ENCODE results near the gene SPATC1L.
"Not testable (repeated sequence)": the region's sequence is repeated elsewhere in the genome, so short reads cannot be mapped to it uniquely, and the experiment has no call there.

SPATC1L gene

GRCh38 chr21:46187261-46187660 lies 3.0 kb upstream of the SPATC1L start:
- Histone ChIP-seq H3K79me2 (ENCODE audit: insufficient read depth, low read length) (no peaks in the 10 kb centered on the region), H2AFZ (ENCODE audit: low read length) (no peak overlapping the region), H3K4me2 (ENCODE audit: low read length) (no peak overlapping the region), H3K4me1 (ENCODE audit: insufficient read depth, low read length, severe bottlenecking) (peaks cover 38% of the 10 kb centered on the region), H3K4me3 (ENCODE audit: low read depth, low read length, poor library complexity, severe bottlenecking) (no peak overlapping the region), H3K9me3 (ENCODE audit: low read length) (no peaks in the 10 kb centered on the region), H3K27ac (ENCODE audit: low read depth, low read length, poor library complexity, severe bottlenecking) (peak overlapping the region; percentile 40), H3K9me2 (ENCODE audit: low read depth, low read length) (no peaks in the 10 kb centered on the region), H3F3A (ENCODE audit: insufficient read depth, low read length) (no peaks in the 10 kb centered on the region; the same call in 1 of the 2 replicates), H3K36me3 (ENCODE audit: insufficient read depth, low read length) (peaks cover 25% of the 10 kb centered on the region; the same call in 1 of the 2 replicates), H3K9ac (ENCODE audit: low read length) (no peak overlapping the region), H4K20me1 (ENCODE audit: insufficient read depth, low read length) (no peaks in the 10 kb centered on the region), H3K27me3 (ENCODE audit: insufficient read depth, low read length) (no peaks in the 10 kb centered on the region)
- no peak for TF ChIP-seq CTCF (IDR thresholded peaks at IDR 0.05; ENCODE audit: low read length)
- no peak for TF ChIP-seq EZH2 (IDR thresholded peaks at IDR 0.05; ENCODE audit: borderline replicate concordance, low read length)

GRCh38 chr21:46185716-46186115 lies 1.5 kb upstream of the SPATC1L start:
- Histone ChIP-seq H3K4me3 (ENCODE audit: low read depth, low read length, poor library complexity, severe bottlenecking) (peak overlapping the region; percentile 85), H3K4me1 (ENCODE audit: insufficient read depth, low read length, severe bottlenecking) (peaks cover 38% of the 10 kb centered on the region), H3K9ac (ENCODE audit: low read length) (peak overlapping the region; percentile 55), H3F3A (ENCODE audit: insufficient read depth, low read length) (no peaks in the 10 kb centered on the region; the same call in 1 of the 2 replicates), H3K27ac (ENCODE audit: low read depth, low read length, poor library complexity, severe bottlenecking) (peak overlapping the region; percentile 60), H4K20me1 (ENCODE audit: insufficient read depth, low read length) (no peaks in the 10 kb centered on the region), H3K36me3 (ENCODE audit: insufficient read depth, low read length) (peaks cover 18% of the 10 kb centered on the region; the same call in 1 of the 2 replicates), H2AFZ (ENCODE audit: low read length) (peak overlapping the region; percentile 99), H3K4me2 (ENCODE audit: low read length) (peak overlapping the region; percentile 69), H3K27me3 (ENCODE audit: insufficient read depth, low read length) (no peaks in the 10 kb centered on the region), H3K79me2 (ENCODE audit: insufficient read depth, low read length) (no peaks in the 10 kb centered on the region), H3K9me3 (ENCODE audit: low read length) (no peaks in the 10 kb centered on the region), H3K9me2 (ENCODE audit: low read depth, low read length) (no peaks in the 10 kb centered on the region)
- TF ChIP-seq CTCF (IDR thresholded peaks at IDR 0.05; ENCODE audit: low read length) (no peak), EZH2 (IDR thresholded peaks at IDR 0.05; ENCODE audit: borderline replicate concordance, low read length) (no peak)

GRCh38 chr21:46184625-46185555 lies 631 bp upstream of the SPATC1L start:
- Histone ChIP-seq H3K4me1 (ENCODE audit: insufficient read depth, low read length, severe bottlenecking) (peaks cover 38% of the 10 kb centered on the region), H3K79me2 (ENCODE audit: insufficient read depth, low read length) (no peaks in the 10 kb centered on the region), H3K9me3 (ENCODE audit: low read length) (no peaks in the 10 kb centered on the region), H3K9ac (ENCODE audit: low read length) (peak overlapping the region; percentile 55), H2AFZ (ENCODE audit: low read length) (peak overlapping the region; percentile 99), H3K27me3 (ENCODE audit: insufficient read depth, low read length) (no peaks in the 10 kb centered on the region), H3K4me2 (ENCODE audit: low read length) (peak overlapping the region; percentile 69), H3K36me3 (ENCODE audit: insufficient read depth, low read length) (peaks cover 18% of the 10 kb centered on the region; the same call in 1 of the 2 replicates), H4K20me1 (ENCODE audit: insufficient read depth, low read length) (no peaks in the 10 kb centered on the region), H3K4me3 (ENCODE audit: low read depth, low read length, poor library complexity, severe bottlenecking) (peak overlapping the region; percentile 85), H3F3A (ENCODE audit: insufficient read depth, low read length) (no peaks in the 10 kb centered on the region; the same call in 1 of the 2 replicates), H3K9me2 (ENCODE audit: low read depth, low read length) (no peaks in the 10 kb centered on the region), H3K27ac (ENCODE audit: low read depth, low read length, poor library complexity, severe bottlenecking) (peak overlapping the region; percentile 60)
- TF ChIP-seq CTCF (IDR thresholded peaks at IDR 0.05; ENCODE audit: low read length) = no peak
- no peak for TF ChIP-seq EZH2 (IDR thresholded peaks at IDR 0.05; ENCODE audit: borderline replicate concordance, low read length)

- H3K27ac ChIP-seq (ENCODE audit: low read depth, low read length, poor library complexity, severe bottlenecking) = peak overlapping the region; percentile 70
- H3K36me3 ChIP-seq (ENCODE audit: insufficient read depth, low read length); H4K20me1 ChIP-seq (ENCODE audit: insufficient read depth, low read length); H3K27me3 ChIP-seq (ENCODE audit: insufficient read depth, low read length); H3K9me2 ChIP-seq (ENCODE audit: low read depth, low read length); H3K9me3 ChIP-seq (ENCODE audit: low read length); H2AFZ ChIP-seq (ENCODE audit: low read length); H3F3A ChIP-seq (ENCODE audit: insufficient read depth, low read length); H3K79me2 ChIP-seq (ENCODE audit: insufficient read depth, low read length): not testable (repeated sequence)
- peak overlapping the region; percentile 78 for H3K4me2 ChIP-seq (ENCODE audit: low read length)
- H3K4me3 ChIP-seq (ENCODE audit: low read depth, low read length, poor library complexity, severe bottlenecking) = peak overlapping the region; percentile 85
- H3K4me1 ChIP-seq (ENCODE audit: insufficient read depth, low read length, severe bottlenecking) = peaks cover 38% of the 10 kb centered on the region
- peak overlapping the region; percentile 74; the same call in 1 of the 2 replicates for H3K9ac ChIP-seq (ENCODE audit: low read length)
Measured at GRCh38 chr21:46183337-46183909, 836 bp downstream of the SPATC1L start.

All from OCI-LY1 (cell line).